Measurements from ENCODE around the gene ABHD16A. TPM values are rescaled to one million over a fixed set of nuclear protein-coding genes. Genes with fewer than 3 reads are reported as not detected.
A peak's percentile ranks its signal among the peaks of the same experiment; 100 is the strongest.

ABHD16A gene
- total RNA-seq, 1 donor from 2014 or later = 103 TPM

- no peak for DNase-seq (ENCODE audit: low spot score)
Measured at GRCh38 chr6:31730631-31731086, 27.5 kb upstream of the ABHD16A start.

GRCh38 chr6:31729979-31730630 is 27.0 kb upstream of the ABHD16A start:
- peak; percentile 90 for DNase-seq (ENCODE audit: low spot score)

- peak; percentile 94 for DNase-seq (ENCODE audit: low spot score)
Measured at GRCh38 chr6:31729515-31729978, 26.4 kb upstream of the ABHD16A start.

- DNase-seq (ENCODE audit: low spot score) = no peak
Measured at GRCh38 chr6:31728767-31729514, 25.8 kb upstream of the ABHD16A start, which contains the start of gene DDAH2. TSS of gene DDAH2 (minus strand) at chr6:31729299. CDS start at chr6:31729161, 138 bp downstream.

- DNase-seq (ENCODE audit: low spot score) = no peak
Measured at GRCh38 chr6:31727717-31728671, 24.9 kb upstream of the ABHD16A start.

- DNase-seq (ENCODE audit: low spot score) = no peak
Measured at GRCh38 chr6:31727034-31727716, 24.1 kb upstream of the ABHD16A start.

GRCh38 chr6:31725502-31726350 is 22.6 kb upstream of the ABHD16A start:
- DNase-seq (ENCODE audit: low spot score) = no peak

GRCh38 chr6:31723980-31724691 is 21.0 kb upstream of the ABHD16A start:
- no peak for DNase-seq (ENCODE audit: low spot score)

GRCh38 chr6:31723245-31723979 is 20.3 kb upstream of the ABHD16A start, which contains the start of gene MPIG6B:
TSS of gene MPIG6B (plus strand) at chr6:31723373. CDS start at chr6:31723384, 11 bp downstream.
- no peak for DNase-seq (ENCODE audit: low spot score)

GRCh38 chr6:31722173-31722572 is 19.0 kb upstream of the ABHD16A start:
- DNase-seq (ENCODE audit: low spot score) = no peak

- no peak for DNase-seq (ENCODE audit: low spot score)
Measured at GRCh38 chr6:31721351-31722020, 18.4 kb upstream of the ABHD16A start, which contains the start of gene LY6G6C. TSS of gene LY6G6C (minus strand) at chr6:31721746. CDS start at chr6:31721679, 67 bp downstream.

GRCh38 chr6:31720196-31720770 is 17.2 kb upstream of the ABHD16A start:
- no peak for DNase-seq (ENCODE audit: low spot score)

- no peak for DNase-seq (ENCODE audit: low spot score)
Measured at GRCh38 chr6:31719001-31719400, 15.9 kb upstream of the ABHD16A start.

GRCh38 chr6:31718265-31718664 is 15.1 kb upstream of the ABHD16A start:
- DNase-seq (ENCODE audit: low spot score) = no peak

GRCh38 chr6:31717499-31718222 is 14.5 kb upstream of the ABHD16A start:
- DNase-seq (ENCODE audit: low spot score) = no peak

- DNase-seq (ENCODE audit: low spot score) = no peak
Measured at GRCh38 chr6:31715022-31715958, 12.2 kb upstream of the ABHD16A start, which contains the start of gene LY6G6D. TSS of gene LY6G6D (plus strand) at chr6:31715348. CDS start at chr6:31715356, 8 bp downstream.

Measured in mucosa of gallbladder (tissue), 1 donor.